ENCODE results near the gene GCGR. TPM values are rescaled to one million over a fixed set of nuclear protein-coding genes. Genes with fewer than 3 reads are reported as not detected.

Gene GCGR
- polyA plus RNA-seq, 1 of the 3 experiments (the other 2 are of a cell fraction) = not detected

GRCh38 chr17:81819708-81820107, 15.8 kb downstream of the GCGR start:
- Histone ChIP-seq H3K4me1 (ENCODE audit: control insufficient read depth in 1 of 2, insufficient read depth in 2 of 2, low read depth in 1 of 2, low read length in 1 of 2) (peaks cover 0 to 20% of the 10 kb centered on the region in 2 experiments; a peak in 1 of 4 replicates), H3K79me2 (ENCODE audit: insufficient read depth) (no peaks in the 10 kb centered on the region), H3K4me2 (no peak overlapping the region), H3K27ac (ENCODE audit: low read depth in 2 of 2, low read length in 1 of 2) (no peak overlapping the region), H3K9me2 (no peaks in the 10 kb centered on the region), H4K20me1 (ENCODE audit: insufficient read depth) (no peaks in the 10 kb centered on the region), H3K9me3 (no peaks in the 10 kb centered on the region), H3K27me3 (ENCODE audit: insufficient read depth) (no peaks in the 10 kb centered on the region; the same call in 1 of the 2 replicates), H3K36me3 (replicated peaks in 1 of 2; ENCODE audit: control insufficient read depth in 1 of 2, insufficient read depth in 2 of 2, low read length in 1 of 2) (peaks cover 0 to 5% of the 10 kb centered on the region in 2 experiments), H3K9ac (no peak overlapping the region), H3F3A (replicated peaks; ENCODE audit: insufficient read depth) (no peaks in the 10 kb centered on the region), H3K4me3 (ENCODE audit: low read depth in 2 of 2, low read length in 1 of 2) (no peak overlapping the region), H2AFZ (ENCODE audit: low read depth) (no peak overlapping the region)
- POLR2A ChIA-PET = interaction anchor here (1.1 to 1.2 kb wide), 2 partner anchors 9 to 22 kb away, joined by 3 read pairs; no protein-coding TSS in a partner anchor
- no peak for DNase-seq
- CTCF ChIA-PET = interaction anchor here (0.6 to 1.5 kb wide), 3 partner anchors 14 to 85 kb away, joined by 3 read pairs; no protein-coding TSS in a partner anchor
- TF ChIP-seq SMC3 (IDR thresholded peaks at IDR 0.05; ENCODE audit: low read depth, low read length) (no peak), FOXJ3 (CRISPR knock-in tag; IDR thresholded peaks at IDR 0.05) (no peak), NFIC (IDR thresholded peaks at IDR 0.05; ENCODE audit: borderline replicate concordance) (no peak), TAF1 (IDR thresholded peaks at IDR 0.05; ENCODE audit: borderline replicate concordance, low read depth, low read length) (no peak), USF1 (IDR thresholded peaks at IDR 0.05; ENCODE audit: borderline replicate concordance, low read depth) (no peak), TCF12 (IDR thresholded peaks at IDR 0.05) (no peak), RXRA (IDR thresholded peaks at IDR 0.05; ENCODE audit: borderline replicate concordance, low read depth) (no peak), PBX3 (IDR thresholded peaks at IDR 0.05) (no peak)
- TF ChIP-seq, protein P1, sequence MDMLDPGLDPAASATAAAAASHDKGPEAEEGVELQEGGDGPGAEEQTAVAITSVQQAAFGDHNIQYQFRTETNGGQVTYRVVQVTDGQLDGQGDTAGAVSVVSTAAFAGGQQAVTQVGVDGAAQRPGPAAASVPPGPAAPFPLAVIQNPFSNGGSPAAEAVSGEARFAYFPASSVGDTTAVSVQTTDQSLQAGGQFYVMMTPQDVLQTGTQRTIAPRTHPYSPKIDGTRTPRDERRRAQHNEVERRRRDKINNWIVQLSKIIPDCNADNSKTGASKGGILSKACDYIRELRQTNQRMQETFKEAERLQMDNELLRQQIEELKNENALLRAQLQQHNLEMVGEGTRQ (IDR thresholded peaks at IDR 0.05; ENCODE audit: borderline replicate concordance, low read depth, low read length) = no peak
- TF ChIP-seq, protein P2, sequence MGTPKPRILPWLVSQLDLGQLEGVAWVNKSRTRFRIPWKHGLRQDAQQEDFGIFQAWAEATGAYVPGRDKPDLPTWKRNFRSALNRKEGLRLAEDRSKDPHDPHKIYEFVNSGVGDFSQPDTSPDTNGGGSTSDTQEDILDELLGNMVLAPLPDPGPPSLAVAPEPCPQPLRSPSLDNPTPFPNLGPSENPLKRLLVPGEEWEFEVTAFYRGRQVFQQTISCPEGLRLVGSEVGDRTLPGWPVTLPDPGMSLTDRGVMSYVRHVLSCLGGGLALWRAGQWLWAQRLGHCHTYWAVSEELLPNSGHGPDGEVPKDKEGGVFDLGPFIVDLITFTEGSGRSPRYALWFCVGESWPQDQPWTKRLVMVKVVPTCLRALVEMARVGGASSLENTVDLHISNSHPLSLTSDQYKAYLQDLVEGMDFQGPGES (IDR thresholded peaks at IDR 0.05; ENCODE audit: low read depth, low read length) = no peak
- WGBS (ENCODE audit: low lambda C conversion rate) = 60% methylated on average over 12 of the region's 13 CpGs

- ChIA-PET CTCF (interaction anchor here (1.2 to 2.6 kb wide), 4 partner anchors 8 to 99 kb away, joined by 3 to 17 read pairs (median 3); no protein-coding TSS in a partner anchor), POLR2A (interaction anchor here (1.4 kb wide), 1 partner anchor 12 kb away, joined by 4 read pairs; the partner anchor contains the start of gene MCRIP1)
- Histone ChIP-seq H3K4me3 (ENCODE audit: low read depth in 2 of 2, low read length in 1 of 2) (no peak overlapping the region), H3K27me3 (ENCODE audit: insufficient read depth) (no peaks in the 10 kb centered on the region; the same call in 1 of the 2 replicates), H3K4me2 (no peak overlapping the region), H3K9me3 (no peaks in the 10 kb centered on the region), H3K79me2 (ENCODE audit: insufficient read depth) (0 out of 2 replicates have a peak, but pooled peaks cover 3% of the 10 kb centered on the region), H2AFZ (ENCODE audit: low read depth) (no peak overlapping the region), H3K9me2 (no peaks in the 10 kb centered on the region), H4K20me1 (ENCODE audit: insufficient read depth) (peaks cover 10% of the 10 kb centered on the region; the same call in 1 of the 2 replicates), H3K4me1 (ENCODE audit: control insufficient read depth in 1 of 2, insufficient read depth in 2 of 2, low read depth in 1 of 2, low read length in 1 of 2) (peaks cover 0 to 11% of the 10 kb centered on the region in 2 experiments; a peak in 1 of 4 replicates), H3K36me3 (replicated peaks in 1 of 2; ENCODE audit: control insufficient read depth in 1 of 2, insufficient read depth in 2 of 2, low read length in 1 of 2) (peaks cover 0 to 5% of the 10 kb centered on the region in 2 experiments), H3K27ac (ENCODE audit: low read depth in 2 of 2, low read length in 1 of 2) (no peak overlapping the region; a peak in 1 of 4 replicates), H3K9ac (no peak overlapping the region), H3F3A (replicated peaks; ENCODE audit: insufficient read depth) (no peaks in the 10 kb centered on the region)
- 93% methylated on average over 8 of the region's 8 CpGs for WGBS (ENCODE audit: low lambda C conversion rate)
- TF ChIP-seq CHD2 (IDR thresholded peaks at IDR 0.05; ENCODE audit: low read length, partially characterized antibody) (no peak), RCOR1 (IDR thresholded peaks at IDR 0.05; ENCODE audit: low read length) (no peak), GABPA (IDR thresholded peaks at IDR 0.05; ENCODE audit: low read depth) (no peak), RFX5 (IDR thresholded peaks at IDR 0.05; ENCODE audit: low read length) (no peak), NFIC (IDR thresholded peaks at IDR 0.05; ENCODE audit: borderline replicate concordance) (no peak)
- TF ChIP-seq, protein P2 (IDR thresholded peaks at IDR 0.05; ENCODE audit: low read depth, low read length) = no peak
- TF ChIP-seq, protein P3, sequence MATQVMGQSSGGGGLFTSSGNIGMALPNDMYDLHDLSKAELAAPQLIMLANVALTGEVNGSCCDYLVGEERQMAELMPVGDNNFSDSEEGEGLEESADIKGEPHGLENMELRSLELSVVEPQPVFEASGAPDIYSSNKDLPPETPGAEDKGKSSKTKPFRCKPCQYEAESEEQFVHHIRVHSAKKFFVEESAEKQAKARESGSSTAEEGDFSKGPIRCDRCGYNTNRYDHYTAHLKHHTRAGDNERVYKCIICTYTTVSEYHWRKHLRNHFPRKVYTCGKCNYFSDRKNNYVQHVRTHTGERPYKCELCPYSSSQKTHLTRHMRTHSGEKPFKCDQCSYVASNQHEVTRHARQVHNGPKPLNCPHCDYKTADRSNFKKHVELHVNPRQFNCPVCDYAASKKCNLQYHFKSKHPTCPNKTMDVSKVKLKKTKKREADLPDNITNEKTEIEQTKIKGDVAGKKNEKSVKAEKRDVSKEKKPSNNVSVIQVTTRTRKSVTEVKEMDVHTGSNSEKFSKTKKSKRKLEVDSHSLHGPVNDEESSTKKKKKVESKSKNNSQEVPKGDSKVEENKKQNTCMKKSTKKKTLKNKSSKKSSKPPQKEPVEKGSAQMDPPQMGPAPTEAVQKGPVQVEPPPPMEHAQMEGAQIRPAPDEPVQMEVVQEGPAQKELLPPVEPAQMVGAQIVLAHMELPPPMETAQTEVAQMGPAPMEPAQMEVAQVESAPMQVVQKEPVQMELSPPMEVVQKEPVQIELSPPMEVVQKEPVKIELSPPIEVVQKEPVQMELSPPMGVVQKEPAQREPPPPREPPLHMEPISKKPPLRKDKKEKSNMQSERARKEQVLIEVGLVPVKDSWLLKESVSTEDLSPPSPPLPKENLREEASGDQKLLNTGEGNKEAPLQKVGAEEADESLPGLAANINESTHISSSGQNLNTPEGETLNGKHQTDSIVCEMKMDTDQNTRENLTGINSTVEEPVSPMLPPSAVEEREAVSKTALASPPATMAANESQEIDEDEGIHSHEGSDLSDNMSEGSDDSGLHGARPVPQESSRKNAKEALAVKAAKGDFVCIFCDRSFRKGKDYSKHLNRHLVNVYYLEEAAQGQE (IDR thresholded peaks at IDR 0.05; ENCODE audit: low read depth, low read length) = no peak
- TF ChIP-seq, protein P1 (IDR thresholded peaks at IDR 0.05; ENCODE audit: borderline replicate concordance, low read depth, low read length) = no peak
- DNase-seq = no peak
Observed at GRCh38 chr17:81821147-81821546, 17.2 kb downstream of the GCGR start.

Data from SK-N-SH (cell line).